Stimulated activated CD4-positive, alpha-beta T cell treated with anti-CD3 and anti-CD28 coated beads, TNF-alpha, amount 100 ng/mL, for 4 hours (primary cell): ENCODE results near the gene SEMA4D.

ENCODE experiments used
- DNase-seq, 3 experiments: peaks; one replicate each; pipeline ENCODE4 v3.0.0-alpha.2; 2020; ENCODE audit warnings: low read depth in 3 of 3

The SEMA4D gene

DNA sequence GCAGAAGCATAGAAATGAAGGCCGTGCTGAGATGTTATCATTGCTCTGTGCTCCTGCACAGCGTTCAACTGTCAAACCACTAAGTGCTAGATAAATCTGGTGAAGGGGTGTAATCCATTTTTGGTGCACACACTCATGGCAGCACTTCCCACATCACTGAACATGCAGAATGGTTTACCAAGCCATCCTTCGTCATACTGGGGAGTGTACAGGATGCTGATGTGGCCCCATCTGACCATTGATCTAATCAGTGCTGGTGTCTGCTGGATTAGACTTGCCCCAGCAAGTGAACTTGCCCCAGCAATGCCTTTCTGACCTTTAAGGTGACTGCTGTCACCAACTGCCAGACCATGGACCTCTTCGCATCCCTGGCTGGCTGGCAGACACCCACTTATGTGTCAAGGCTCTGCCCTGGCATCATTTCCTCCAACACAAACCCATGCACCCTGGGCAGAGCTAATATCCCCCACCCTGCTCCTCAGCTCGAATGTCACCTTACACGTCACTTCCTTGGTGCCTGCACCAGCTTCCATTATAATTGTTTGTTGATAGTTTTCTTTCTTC is 4.2 kb upstream of the SEMA4D start:
- DNase-seq: no peak

DNA sequence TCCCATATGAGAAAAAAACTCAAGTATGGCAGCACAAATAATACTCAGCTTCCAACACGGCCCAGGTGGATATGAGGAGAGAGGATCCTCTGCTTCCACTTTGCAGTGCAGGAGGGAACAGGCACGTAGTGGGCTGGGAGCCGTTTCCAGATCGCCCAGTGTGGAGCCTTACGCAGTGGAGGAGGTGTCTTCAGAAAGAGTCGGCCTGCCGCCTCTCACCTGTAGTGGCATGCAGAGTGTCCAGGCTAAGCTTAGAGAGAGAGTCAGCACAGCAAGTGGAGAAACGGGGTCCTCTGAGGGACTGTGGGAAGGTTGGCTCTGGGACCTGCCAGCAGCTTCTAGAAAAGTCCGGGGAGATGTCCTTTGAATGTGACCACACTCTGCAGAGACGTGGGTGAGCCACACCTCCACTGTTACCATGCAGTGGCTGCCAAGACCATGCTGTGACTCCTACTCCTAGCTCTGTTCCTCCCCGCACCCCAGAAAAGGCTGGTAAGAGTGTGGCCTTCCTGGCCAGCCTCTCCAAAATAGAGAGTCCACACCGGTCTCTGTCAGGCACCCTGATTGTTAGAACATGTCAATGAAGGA is 3.5 kb upstream of the SEMA4D start:
- no peak for DNase-seq

DNA sequence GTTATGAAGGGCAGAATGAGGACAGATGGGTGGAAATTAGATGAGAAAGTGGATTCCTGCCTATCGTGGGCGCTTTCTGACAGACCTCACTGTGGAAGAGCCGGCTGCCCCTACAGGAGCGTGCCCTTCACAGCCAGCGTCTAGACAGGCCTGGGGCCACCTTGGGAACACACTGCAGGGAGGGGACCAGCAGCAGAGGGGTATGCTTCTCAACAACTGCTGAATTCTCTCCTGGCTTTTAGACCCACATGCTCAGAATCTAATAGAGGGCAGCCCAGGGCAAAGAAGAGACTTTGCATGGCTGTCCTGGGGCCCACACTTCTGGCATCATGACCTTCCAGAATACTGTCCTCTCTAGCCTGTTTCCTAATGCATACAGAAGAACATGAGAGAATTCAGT is 2.1 kb upstream of the SEMA4D start:
- no peak for DNase-seq

DNA sequence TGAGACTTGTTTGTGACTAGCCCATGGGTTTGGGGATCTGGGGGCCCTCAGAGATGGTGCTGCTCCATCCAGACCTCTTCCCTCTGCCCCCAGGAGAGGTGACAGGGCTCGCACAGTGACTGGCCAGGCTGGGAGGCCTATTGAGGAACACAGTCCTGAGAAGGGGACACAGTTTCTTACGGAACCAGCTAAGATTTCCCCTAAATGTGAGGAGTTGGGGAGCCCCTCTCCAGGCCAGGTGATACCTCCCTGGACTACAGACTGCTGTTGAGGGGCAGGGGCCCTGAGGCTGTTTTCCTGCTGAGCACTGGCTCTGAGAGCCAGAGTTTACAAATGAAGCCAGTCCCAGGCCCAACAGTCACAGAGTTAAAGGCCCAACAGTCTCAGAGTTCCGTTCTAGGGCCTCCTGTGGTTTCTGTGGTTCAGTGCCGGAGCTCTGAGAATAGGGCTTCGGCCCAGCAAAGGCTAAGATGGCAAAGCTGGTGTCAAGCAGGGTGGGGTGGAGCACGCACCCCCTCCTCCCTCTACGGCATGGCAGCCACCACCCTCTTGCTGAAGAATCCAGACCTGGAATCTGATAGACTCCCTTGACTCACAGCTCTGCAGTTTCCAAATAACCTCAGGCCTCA is 1.1 kb upstream of the SEMA4D start:
- DNase-seq: no peak

DNA sequence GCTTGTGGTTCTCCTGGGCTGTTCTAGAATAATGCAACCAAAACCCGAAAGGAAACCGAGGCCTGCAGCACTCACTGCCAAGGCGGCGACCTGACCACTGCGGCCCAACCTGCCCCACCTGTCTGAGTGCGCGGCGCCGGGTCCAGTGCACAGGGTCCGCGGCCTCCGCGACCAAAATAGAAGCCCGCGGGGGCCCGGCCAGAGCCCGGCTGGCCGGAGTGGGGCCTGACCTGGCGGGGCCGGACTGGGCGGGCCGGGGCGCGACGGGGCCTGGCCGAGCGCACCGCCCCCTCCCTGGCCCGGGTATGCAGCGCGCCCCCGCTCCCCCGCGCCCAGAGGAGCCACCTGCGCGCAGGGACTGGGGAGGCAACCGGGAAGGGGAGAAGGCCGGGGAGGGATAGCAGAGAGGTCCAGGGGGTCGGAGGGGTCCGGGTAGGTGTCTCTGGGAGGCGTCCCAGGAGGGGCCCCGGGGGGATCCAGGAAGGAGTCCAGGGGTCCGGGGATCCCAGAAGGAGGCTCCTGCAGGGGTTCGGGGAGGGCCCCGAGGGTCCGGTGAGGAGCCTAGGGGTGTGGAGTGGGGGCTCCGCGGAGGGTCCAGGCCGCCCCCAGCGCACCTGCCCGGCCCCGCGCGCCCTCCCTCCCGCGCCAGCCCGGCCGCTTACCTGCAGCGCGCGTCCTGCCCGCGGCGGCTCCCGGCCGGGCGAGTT is 503 bp downstream of the SEMA4D start:
- DNase-seq: no peak

DNA sequence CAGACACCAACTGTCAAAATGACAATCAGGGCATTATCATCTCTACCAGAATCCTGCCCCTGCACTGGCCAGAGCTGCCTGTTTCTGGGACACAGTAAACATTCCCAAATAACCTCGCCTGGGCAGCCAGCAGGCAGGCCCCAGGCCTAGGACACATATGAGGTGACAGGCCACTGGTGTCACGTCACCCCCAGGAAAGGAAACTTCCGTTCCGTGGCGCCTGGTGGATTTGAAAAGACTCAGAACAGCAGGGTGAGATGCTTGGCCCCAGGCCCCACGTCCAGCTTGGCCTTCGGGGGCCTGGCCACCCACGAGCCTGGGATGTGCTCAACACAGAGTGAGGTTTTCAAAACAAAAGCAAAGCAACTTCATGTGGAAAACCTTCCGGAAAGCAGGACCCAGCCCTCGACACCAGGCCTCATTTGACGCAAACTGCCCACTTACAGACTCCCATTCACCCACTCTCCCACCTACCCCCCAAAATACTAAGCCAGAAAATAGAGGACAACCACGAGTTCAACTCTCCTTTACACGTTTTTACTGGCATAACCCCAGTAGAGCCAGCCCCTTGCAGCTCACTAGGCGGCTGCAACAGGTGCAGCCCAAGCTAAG is 1.2 kb downstream of the SEMA4D start:
- DNase-seq: no peak

DNA sequence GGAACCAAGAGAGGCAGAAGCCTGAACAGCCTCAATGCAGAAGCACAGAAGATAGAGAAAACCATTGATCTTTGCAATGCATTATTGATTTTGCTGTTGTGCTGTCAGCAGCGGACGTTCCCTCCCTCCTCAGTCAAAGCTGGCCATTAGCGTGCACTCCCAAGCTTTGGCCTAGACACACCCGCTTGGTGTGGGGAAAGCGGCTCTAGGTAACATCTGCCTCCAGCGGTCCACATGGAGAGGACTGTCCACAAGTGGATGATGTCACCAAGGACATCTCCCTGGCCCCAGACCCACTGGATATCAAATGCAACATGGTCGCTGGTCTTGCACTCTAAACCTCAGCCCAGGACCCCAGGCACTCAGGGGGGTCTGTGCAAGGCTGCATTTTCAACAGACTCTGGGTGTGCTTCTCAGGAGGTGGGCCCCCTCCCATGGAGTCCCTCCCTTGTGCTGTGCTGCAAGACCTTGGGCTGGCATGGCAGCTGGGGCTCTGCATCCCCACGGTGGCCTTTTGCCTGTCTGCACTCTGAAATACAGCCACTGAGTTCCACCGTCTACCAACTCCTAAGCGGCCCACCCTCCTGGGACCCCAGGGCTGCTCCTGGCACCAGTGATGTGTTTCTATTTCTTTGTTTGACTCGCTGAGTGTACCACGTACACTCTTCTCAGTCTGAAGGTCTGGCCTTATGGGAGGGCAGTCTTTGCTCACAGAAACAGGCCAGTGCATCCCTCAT is 1.9 kb downstream of the SEMA4D start:
- DNase-seq: no peak

DNA sequence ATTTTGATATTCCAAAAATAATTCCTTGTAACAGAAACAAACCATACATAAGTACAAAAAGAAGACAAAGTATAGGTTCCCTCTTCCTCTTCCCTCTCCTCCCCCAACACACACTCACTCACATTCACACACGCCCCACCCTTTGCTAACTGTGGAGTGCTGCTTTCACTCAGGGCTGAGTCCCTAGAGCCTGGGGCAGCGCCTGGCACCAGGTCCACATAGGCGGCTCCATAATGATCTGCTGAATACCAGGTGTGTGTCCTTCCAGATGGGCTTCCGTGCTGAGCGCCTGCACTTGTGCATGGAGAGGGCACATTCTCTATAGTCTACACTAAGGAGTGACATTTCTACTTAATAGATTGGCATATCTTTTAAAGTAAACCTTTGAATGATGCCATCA is 3.7 kb downstream of the SEMA4D start:
- no peak for DNase-seq

DNA sequence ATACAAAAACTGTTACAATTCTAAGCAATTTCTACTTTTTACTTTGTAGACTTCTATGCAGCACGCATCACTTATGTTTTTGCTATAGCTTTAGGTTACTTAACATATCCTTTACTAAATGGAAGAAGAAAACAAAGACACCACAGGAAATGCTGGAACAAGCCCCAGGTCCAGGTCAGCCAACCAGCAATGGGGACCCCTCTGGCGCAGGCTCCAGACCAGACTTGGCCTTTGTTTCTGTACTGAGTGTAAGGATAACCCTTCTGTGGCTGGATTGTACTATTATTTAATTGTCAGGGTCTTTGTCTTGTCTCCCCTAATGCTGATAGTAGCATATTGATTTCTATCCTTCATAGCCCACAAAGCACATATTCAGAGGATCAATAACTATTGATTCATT is 4.2 kb downstream of the SEMA4D start:
- DNase-seq: no peak

DNA sequence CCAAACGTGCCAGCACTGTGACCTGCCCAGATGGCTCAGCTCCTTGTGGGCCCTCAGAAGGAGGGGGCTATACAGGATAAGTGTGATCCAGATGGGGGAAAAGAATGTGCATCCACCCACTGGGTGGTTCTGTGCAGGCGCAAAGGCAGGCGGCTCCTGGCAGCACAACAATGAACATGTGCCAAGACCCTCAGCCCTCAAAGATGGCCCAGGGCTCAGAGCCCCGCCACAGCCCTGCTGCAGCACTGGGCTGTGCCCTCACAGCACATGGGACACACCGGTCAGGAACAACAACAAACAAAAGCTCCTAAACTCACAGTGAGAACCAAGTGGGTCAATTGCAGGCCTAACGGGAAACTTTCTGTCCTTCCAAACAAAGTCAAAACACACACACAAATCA is 4.7 kb downstream of the SEMA4D start:
- DNase-seq: no peak

DNA sequence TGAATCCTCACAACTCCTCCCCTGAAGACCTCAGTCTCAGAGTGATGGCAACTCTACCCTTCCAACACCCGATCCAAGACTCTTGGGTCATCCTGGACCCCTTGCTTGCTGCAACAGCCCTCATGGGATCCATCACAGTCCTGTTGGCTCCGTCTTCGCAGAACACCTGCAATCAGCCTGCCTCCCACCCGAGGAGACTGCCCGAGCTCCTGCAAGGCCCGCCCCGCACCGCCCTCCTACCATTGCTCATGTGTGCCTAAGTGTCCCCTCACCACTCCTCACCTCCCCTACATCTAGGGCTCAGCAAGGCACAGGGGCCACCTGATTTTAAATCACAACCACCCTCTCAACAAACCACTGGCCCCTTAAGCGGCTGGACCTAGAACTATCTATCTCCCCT is 5.3 kb downstream of the SEMA4D start:
- DNase-seq: no peak

DNA sequence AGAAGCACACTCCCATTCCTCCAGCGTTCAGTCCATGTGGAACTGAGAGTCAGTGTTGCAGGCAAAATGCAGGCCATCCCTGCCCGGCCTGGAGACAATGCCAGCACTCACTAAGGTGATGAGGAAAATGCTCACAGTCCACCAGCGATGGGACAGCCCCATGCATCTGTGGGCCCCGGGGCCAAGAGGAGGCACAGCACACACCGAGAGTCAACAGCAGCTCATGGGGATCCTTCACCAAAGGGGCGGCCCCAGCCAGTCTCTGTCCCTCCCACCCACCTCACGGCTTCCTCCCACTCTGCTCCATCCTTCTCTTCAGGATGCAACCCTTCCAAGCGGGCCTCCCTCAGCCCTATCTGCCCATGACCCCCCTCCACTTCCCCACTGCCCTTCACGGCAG is 6.2 kb downstream of the SEMA4D start:
- no peak for DNase-seq

DNA sequence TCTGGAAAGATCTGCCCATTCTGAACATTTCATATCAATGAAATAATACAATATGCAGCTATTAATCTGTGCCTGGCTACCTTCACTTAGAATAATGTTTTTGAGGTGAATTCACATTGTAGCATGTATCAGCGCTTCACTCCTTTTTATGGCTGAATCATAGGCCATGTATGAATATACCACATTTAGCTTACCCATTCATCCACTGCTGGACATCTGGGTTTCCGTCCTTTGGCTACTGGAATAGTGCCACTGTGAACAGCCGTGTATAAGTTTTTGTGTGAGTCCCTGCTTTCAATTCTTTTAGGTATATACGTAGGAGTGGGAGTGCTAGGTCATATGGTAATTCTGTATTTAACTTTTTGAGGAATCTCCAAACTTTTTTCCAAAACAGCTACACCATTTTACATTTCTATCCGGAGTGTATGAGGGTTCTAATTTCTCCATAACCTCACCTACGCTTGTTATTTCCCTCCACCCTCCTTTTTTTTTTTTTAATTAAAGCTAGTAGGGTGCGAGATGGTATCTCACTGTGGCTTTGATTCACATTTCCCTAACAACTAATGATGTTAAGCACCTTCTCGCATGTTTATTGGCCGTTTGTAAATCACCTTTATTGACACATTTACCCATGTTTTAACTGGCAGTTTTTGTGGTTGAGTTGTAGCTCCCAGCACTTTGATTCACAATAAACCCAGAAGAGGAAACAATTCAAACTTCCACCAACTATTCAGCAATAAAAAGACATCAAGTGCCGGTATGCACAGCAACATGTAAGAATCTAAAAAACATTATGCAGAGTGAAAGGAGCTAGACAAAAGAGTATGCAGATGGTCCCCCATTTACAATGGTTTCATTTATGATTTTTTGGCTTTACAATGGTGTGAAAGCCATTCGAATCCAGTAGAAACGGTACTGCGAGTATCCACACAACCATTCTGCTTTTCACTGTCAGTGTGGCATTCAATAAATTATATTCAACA is 8.1 kb downstream of the SEMA4D start:
- DNase-seq: no peak

DNA sequence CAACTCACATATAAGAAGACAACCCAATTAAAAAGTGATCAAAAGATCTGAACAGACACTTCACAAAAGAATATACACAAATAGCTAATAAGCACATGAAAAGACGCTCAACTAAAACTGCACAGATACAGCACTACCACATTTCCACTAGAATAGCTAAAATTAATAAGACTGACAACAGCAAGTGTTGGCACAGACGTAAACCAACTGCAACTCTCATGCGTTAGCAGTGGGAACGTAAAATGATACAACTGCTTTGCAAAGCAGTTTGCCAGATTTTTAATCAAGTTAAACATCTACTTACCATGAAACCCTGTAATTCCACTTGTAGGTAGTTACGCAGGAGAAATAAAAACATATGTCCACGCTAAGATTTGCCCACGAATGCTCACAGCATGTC is 9.0 kb downstream of the SEMA4D start:
- no peak for DNase-seq

DNA sequence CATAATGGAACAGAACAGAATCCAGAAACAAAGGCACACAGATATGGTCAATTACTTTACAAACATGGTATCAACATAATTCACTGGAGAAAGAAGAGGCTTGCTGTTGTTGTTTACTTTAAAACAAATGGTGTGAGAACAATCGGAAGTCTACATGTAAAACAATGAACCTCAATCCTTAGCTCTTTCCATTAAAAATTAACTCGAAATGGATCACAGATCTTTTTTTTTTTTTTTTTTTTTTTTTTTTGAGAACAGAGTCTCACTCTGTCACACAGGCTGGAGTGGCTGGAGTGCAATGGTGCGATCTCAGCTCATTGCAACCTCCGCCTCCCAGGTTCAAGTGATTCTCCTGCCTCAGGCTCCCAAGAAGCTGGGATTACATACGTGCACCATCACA is 9.8 kb downstream of the SEMA4D start:
- DNase-seq: no peak

DNA sequence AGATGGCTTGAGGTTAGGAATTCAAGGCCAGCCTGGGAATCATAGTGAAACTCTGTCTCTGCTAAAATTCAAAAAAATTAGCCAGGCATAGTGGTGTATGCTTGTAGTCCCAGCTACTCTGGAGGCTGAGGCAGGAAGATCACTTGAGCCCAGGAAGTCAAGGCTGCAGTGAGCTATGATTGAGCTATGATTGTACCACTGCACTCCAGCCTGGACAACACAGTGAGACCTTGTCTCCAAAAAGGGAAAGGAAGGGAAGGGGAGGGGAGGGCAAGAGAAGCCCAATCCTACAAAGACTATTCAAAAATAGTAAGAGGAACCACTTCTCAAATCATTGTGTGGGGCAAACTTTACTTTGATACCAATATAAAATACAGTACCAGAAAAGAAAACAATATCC is 11.2 kb downstream of the SEMA4D start:
- DNase-seq: no peak

DNA sequence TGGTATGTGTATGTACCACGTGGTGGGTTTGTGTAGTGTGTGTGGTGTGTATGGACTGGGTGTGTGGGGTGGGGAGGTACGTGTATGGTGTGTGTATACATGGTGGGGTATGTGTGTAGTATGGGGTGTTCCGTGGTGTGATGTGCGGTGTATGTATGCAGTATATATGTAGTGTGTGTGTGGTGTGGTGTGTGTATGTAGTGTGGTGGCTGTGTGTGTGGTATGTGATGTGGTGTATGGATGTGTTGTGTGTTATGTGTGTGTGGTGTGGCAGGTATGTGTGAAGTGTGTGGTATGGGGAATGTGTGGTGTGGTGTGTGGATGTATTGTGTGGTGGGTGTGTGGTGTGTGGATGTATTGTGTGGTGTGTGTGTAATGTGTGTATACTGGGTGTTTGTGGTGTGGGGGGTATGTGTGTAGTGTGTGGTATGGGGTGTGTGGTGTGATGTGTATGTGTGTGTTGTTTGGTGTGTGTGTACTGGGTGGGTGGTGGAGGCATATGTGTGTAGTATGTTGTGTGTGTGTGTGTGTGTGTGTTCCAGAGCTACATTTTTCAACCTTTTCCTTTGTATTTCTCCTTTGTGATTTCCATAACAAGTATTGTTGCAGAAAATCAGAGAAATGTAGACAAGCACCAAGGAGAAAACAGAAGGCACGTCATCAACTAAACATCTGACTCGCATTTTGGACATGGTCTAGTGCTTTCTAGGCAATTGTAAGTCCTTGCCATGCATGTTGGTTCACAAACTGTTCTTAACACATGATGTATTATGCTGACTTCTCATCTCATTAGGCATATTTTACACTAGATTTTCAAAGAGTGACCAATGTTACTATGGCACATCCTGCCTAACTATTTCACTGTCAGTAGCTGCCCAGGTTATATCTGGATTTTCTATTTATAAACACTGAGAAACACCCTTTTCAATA is 13.2 kb downstream of the SEMA4D start:
- DNase-seq: no peak

DNA sequence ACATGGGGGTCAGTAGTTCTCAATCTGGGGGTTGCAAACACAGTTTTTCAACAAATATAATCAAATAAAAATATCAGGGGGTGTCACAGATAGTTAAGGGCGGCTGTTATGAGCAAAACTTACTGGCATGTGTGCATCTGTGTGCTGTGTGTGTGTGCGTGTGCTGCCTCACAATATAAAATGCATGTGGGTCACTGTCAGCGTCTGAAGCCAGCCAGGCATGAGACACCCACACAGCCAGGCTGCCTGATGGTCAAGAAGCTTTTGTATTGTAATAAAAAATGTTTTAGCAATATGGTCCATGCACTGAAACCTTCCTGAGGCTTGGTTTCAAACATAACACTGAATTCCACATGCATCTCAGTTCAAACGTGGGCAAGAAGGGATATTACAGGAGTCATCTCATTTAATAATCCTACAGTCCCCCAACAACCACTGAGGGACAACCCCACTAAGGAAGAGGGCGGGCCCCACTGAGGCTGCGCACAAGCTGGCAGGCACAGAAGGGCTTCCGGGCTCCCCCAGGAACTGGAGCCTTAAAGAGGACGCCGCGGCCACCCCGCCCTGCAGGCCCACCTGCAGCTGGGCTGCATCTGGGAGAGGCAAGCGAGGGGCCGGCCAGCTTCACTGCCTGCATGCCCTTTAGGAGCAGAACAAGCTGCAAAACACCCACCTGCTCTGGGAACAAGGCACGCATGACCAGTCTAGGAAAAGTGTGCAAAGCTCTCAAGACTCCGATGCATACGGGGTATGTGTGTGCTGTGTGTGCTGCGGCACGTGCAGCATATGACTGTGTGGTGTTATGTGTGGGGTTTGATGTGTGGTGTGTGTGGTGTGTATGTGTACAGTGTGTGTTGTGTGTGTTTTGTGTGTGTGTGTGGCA is 14.1 kb downstream of the SEMA4D start:
- DNase-seq: peak in 1 of 3 experiments; percentile 45

DNA sequence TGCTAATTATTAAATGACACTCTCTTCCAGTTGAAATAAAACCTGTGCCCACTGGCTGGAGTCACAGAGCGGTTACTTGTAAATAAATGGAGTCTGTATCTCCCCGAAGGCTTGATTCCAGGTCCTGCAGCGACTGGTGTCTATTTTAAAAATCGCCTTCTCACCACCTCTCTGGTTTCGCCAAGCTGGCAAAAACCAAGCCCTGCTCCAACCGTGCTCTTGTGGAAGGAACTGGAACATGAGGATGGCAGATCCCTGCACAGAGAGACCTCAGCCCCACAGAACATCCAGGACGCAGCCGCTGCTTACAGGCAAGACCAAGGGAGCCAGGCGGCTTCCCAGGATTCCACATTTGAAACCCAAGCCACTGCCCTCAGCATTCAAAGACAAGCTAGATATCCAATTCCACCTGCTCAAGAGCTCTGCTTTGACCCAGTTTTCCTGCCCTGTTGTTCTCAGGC is 15.0 kb downstream of the SEMA4D start:
- no peak for DNase-seq
